Testis (tissue), 2 donors: ENCODE measurements around the gene DYNC2LI1.

Experiments
- CTCF ChIP-seq, 3 experiments: fragments of 450-650 bp in 2 of 3; fragments of 200-600 bp in 1 of 3; sonication (generic) in 1 of 3; IDR thresholded peaks; one replicate each; pipeline ENCODE4 v1.5.1; 2016 to 2019; ENCODE audit warnings: antibody characterized with exemption in 3 of 3, mild to moderate bottlenecking in 2 of 3, moderate library complexity in 1 of 3
- POLR2A ChIP-seq: fragments of 450-650 bp; IDR thresholded peaks from one replicate; pipeline ENCODE4 v1.6.1; 2017; ENCODE audit warnings: antibody characterized with exemption, mild to moderate bottlenecking, moderate library complexity

GRCh38 chr2:43852196-43852730 lies 78.4 kb downstream of the DYNC2LI1 start:
- no peak for TF ChIP-seq CTCF (IDR thresholded peaks at IDR 0.05)
- TF ChIP-seq POLR2A: no peak
